Ovary (tissue), 3 donors: Measurements from ENCODE around the gene NUDC.

Experiments
- CTCF ChIP-seq, 3 donors: fragments of 450-650 bp in 2 of 3; fragments of 200-600 bp in 1 of 3; IDR thresholded peaks; one replicate each; pipeline versions ENCODE4 v1.5.1 to v1.8.0; 2016 to 2022; ENCODE audit warnings: antibody characterized with exemption in 3 of 3, mild to moderate bottlenecking in 1 of 3
- POLR2A ChIP-seq: fragments of 450-650 bp; IDR thresholded peaks from one replicate; pipeline ENCODE4 v1.6.1; 2017; ENCODE audit warnings: antibody characterized with exemption, mild to moderate bottlenecking, moderate library complexity
- donor health status: DM: no; HTN: no; CAD: no.

DNA sequence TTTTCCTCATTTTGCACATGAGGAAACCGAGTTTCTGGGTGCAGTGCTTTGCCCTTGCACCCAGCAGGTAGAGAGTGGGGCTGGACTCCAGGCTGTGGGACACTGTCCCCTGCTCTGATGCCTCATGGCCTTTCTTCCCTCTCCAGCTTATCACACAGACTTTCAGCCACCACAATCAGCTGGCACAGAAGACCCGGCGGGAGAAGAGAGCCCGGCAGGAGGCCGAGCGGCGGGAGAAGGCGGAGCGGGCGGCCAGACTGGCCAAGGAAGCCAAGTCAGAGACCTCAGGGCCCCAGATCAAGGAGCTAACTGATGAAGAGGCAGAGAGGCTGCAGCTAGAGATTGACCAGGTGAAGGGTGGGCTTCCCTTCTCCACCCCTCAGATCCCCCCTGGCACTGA is 19.8 kb downstream of the NUDC start:
- TF ChIP-seq CTCF (IDR thresholded peaks at IDR 0.05): no peak
- no peak for TF ChIP-seq POLR2A
